HUDEP-2 (cell line): ENCODE results near the gene MICOS13.

ENCODE experiments used
- DNase-seq, 76 experiments: peaks; one replicate each; lab custom pipeline; 2025; ENCODE audit not compliant: unreplicated experiment in 76 of 76; lab: John Stamatoyannopoulos, UW

The MICOS13 gene, protein sequence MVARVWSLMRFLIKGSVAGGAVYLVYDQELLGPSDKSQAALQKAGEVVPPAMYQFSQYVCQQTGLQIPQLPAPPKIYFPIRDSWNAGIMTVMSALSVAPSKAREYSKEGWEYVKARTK

DNA sequence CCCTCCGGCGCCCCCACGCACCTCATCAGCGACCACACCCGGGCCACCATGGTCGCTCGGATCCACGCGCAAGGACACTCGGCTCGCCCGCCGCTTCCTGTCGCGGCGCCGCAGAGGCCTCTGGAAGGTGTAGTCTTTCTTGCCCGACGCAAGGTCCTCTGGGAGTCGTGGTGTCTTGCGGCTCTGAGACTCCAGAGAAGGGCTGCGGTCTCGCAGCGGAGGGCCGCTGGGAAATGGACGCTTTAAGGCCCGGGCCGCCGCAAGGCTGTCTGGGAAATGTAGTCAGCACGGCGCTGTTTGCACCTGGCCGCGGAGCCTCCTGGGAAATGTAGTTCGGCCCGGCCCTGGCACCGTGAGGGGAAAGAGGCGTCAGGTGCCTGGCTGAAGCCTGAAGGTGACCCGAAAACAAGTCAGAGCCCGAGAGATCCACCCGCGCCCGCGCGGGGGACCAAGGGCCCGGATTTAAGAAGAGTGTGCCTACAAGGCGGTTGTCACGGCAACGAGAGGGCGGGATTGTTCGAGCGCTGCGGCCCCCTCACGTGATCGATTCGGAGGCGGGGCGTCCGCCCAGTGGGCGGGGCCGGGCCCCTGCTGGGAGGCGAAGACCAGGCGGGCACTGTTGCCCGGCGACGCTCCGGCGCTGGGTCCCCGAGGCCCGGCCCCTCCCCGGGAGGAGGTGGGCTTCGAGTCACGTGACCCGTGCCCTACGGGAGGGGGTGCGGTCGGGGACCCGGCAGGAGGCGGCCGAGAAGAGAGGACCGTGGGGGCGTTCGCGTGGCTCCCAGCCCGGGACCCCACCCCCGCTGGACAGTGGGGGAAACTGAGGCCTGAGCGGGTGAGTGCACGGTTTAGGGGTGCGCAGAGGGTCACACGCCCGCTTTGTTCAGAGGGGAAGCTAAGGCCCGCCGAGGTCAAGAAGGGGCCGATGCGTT lies at the start of gene MICOS13, which contains the start of gene HSD11B1L:
Gene MICOS13 (minus strand): TSS at position 80 of the 932 bp plus-strand sequence. CDS start 30 bp downstream, at position 50.
Gene HSD11B1L (plus strand): TSS at position 591 of the 932 bp plus-strand sequence. CDS start 3,806 bp downstream, outside the sequence.
- peak; percentile 78 to 100 (median 99) for DNase-seq

- no peak for DNase-seq
These were observed 47.2 kb upstream of the MICOS13 start for GRCh38 chr19:5727453-5728050.

DNA sequence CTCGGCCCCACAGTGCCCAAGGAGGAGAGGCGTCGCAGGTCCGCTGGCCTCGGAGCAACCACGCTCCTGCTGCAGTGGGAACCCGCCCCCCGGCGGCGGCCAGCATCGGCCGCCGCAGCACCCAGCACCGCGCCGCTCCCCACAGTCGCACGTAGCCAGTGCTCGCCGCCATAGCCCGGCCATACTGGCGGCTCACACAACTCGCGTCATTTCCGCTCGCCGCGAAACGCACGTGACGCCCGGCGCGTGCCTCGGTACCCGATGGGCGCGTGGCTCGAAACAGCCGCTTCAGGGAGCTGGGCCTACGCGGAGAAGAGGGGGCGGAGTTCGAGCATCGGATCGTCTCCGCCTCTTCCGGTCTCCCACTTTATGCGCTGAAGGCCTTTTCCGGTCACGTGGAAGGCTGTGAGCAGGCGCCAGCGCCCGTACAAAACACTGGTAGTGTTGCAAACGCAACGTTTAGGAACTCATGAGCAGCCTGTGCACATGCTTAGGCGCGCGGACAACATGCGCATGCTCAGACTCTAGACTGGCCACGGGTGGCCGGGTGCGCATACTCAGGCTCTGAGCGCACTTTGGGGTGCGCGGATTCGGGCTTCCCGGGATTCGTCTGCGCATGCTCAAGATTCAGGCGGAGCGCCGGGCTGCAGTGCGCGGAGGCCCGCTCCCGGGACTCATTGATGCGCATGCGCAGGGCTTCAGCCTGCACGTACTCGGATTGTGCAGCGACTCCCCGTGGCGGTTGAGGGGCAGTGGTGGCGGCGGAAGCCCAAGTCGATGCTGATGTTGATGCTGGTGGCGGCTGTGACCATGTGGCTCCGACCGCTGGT lies 39.9 kb upstream of the MICOS13 start, which contains the start of the genes CATSPERD and LONP1:
Gene CATSPERD (plus strand): TSS at position 677 of the 830 bp plus-strand sequence. CDS start 101 bp downstream, at position 778.
Gene LONP1 (minus strand): TSS at position 186 of the 830 bp plus-strand sequence. CDS start 14 bp downstream, at position 172.
- DNase-seq = peak; percentile 70 to 100 (median 99)

GRCh38 chr19:5719274-5719960 lies 39.1 kb upstream of the MICOS13 start:
- peak in 9 of 76 experiments; percentile 13 to 58 (median 47) for DNase-seq

GRCh38 chr19:5718579-5719273 lies 38.4 kb upstream of the MICOS13 start:
- peak in 43 of 76 experiments; percentile 13 to 74 (median 44) for DNase-seq

GRCh38 chr19:5718037-5718578 lies 37.8 kb upstream of the MICOS13 start:
- no peak for DNase-seq

GRCh38 chr19:5717215-5717935 lies 37.1 kb upstream of the MICOS13 start:
- DNase-seq = no peak

DNA sequence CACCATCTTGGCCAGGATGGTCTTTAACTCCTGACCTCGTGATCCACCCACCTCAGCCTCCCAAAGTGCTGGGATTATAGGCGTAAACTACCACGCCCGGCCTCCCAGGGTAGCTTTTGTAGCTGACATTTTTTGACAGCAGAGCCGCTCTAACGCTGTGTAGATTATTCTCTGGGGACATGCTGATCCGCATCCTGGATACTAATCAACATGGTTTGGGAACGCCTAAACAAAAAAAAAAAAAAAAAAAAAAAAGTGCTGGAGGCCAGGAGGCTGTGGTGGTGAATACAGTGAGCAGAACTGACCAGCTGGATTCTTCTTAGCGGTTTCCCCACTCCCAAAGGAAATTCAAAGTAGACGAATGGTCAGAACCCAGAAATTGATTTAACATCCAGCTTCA lies 34.5 kb upstream of the MICOS13 start:
- no peak for DNase-seq

DNA sequence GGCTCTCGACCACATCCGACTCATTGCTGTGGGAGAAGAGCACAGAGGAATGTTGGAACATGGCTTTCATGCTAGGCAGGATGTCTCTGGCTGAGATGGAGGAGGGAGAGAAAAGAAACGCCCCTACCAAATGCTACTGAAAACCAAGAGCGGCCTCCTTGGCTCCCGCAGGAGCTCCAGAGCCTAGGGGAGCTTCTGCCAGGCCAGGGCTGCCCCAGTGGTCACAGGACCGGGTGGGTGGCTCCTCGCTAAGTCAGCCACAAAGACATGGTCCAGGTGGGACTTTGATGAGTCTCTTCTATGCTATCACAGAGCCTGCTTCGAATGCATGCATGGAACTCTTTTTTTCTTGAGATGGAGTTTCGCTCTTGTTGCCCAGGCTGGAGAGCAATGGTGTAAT lies 32.9 kb upstream of the MICOS13 start:
- DNase-seq = no peak

- no peak for DNase-seq
These were observed 31.4 kb upstream of the MICOS13 start for GRCh38 chr19:5711713-5712161.

GRCh38 chr19:5711025-5711424 lies 30.7 kb upstream of the MICOS13 start:
- DNase-seq = no peak

- no peak for DNase-seq
These were observed 27.6 kb upstream of the MICOS13 start for GRCh38 chr19:5707576-5708575.

- DNase-seq = no peak
These were observed 26.7 kb upstream of the MICOS13 start for GRCh38 chr19:5706876-5707573.

DNA sequence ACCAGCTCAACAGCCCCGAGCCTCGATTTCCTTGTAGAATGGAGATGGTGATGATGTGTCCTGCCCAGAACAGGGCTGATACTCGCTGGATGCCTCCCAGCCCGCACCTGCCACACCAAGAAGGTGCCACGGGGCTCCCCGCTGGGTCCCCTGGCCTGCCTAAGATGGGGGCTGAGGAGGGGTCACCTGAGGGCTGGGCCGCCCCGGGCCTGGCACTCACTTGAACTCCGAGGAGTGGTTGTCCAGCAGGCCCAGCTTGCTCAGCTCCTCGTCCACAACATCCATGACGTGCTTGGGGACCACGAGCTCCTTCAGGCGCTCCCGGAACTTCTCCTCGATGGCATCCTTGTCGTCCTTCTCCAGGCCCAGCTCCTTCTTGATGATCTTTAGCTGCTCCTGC lies 25.2 kb upstream of the MICOS13 start:
- DNase-seq = no peak

- no peak for DNase-seq
These were observed 23.8 kb upstream of the MICOS13 start for GRCh38 chr19:5703819-5704818.
